Stimulated activated CD8-positive, alpha-beta memory T cell treated with anti-CD3 and anti-CD28 coated beads, Interleukin-7, amount 100 ng/mL, for 1 hour (primary cell): ENCODE data around the gene FBXO10.
A peak's percentile ranks its signal among the peaks of the same experiment; 100 is the strongest.
"Not testable (repeated sequence)": the region's sequence is repeated elsewhere in the genome, so short reads cannot be mapped to it uniquely, and the experiment has no call there.

Experiments
- DNase-seq, 2 donors: peaks; one replicate each; pipeline ENCODE4 v3.0.0-alpha.2; 2020; ENCODE audit warnings: low read depth in 2 of 2

Gene FBXO10

GRCh38 chr9:37477987-37478619, 98.1 kb downstream of the FBXO10 start:
- DNase-seq: not testable (repeated sequence)

- DNase-seq: not testable (repeated sequence)
Measured at GRCh38 chr9:37477443-37477842, 98.7 kb downstream of the FBXO10 start.

GRCh38 chr9:37476930-37477329, 99.2 kb downstream of the FBXO10 start:
- DNase-seq: no peak

- no peak for DNase-seq
Measured at GRCh38 chr9:37474438-37474837, 101.7 kb downstream of the FBXO10 start.

- DNase-seq: not testable (repeated sequence)
Measured at GRCh38 chr9:37473982-37474381, 102.2 kb downstream of the FBXO10 start.

- DNase-seq: no peak
Measured at GRCh38 chr9:37471942-37472684, 104.1 kb downstream of the FBXO10 start.

- no peak for DNase-seq
Measured at GRCh38 chr9:37468620-37469019, 107.6 kb downstream of the FBXO10 start.

- DNase-seq: not testable (repeated sequence)
Measured at GRCh38 chr9:37467530-37467929, 108.7 kb downstream of the FBXO10 start.

- no peak for DNase-seq
Measured at GRCh38 chr9:37466037-37466709, 110.0 kb downstream of the FBXO10 start.

- peak; percentile 96 to 98 for DNase-seq
Measured at GRCh38 chr9:37465249-37466036, 110.7 kb downstream of the FBXO10 start, which contains the start of gene ZBTB5. Gene ZBTB5 (minus strand): TSS chr9:37465450. CDS start chr9:37442551, 22,899 bp downstream.

GRCh38 chr9:37464426-37465248, 111.5 kb downstream of the FBXO10 start:
- DNase-seq: peak in 1 of 2 donors; percentile 19

GRCh38 chr9:37464006-37464405, 112.2 kb downstream of the FBXO10 start:
- DNase-seq: no peak
